Measurements from ENCODE around the gene PIGO.

GRCh38 chr9:35076848-35077247, 19.5 kb downstream of the PIGO start:
- TF ChIP-seq CTCF (IDR thresholded peaks at IDR 0.05) (no peak), POLR2A (IDR thresholded peaks at IDR 0.05) (no peak)

Data from esophagus squamous epithelium (tissue), 4 donors.